Panc1 (cell line): ENCODE measurements around the gene EDNRB.

ENCODE experiments used
- POLR2AphosphoS5 ChIP-seq: IDR thresholded peaks from 2 replicates; pipeline ENCODE4 v1.6.1; 2012; ENCODE audit warnings: mild to moderate bottlenecking, low read depth, low read length, moderate library complexity
- SIN3A ChIP-seq: IDR thresholded peaks from 2 replicates; pipeline ENCODE4 v1.6.1; 2012; ENCODE audit warnings: low read depth, mild to moderate bottlenecking, low read length, moderate library complexity, borderline replicate concordance; ENCODE audit not compliant: insufficient read depth
- TF ChIP-seq, protein P1 (sequence below): fragments of 450-650 bp; IDR thresholded peaks from 2 replicates; pipeline ENCODE4 v1.5.1; 2017; ENCODE audit warnings: mild to moderate bottlenecking
- TF ChIP-seq, protein P2 (sequence below), 2 experiments: IDR thresholded peaks; 2 replicates each; pipeline ENCODE4 v1.6.1; 2011 to 2012; ENCODE audit warnings: low read depth in 2 of 2, control low read depth in 1 of 2, low read length in 1 of 2, mild to moderate bottlenecking in 1 of 2, moderate library complexity in 1 of 2; ENCODE audit not compliant: insufficient read depth in 1 of 2

DNA sequence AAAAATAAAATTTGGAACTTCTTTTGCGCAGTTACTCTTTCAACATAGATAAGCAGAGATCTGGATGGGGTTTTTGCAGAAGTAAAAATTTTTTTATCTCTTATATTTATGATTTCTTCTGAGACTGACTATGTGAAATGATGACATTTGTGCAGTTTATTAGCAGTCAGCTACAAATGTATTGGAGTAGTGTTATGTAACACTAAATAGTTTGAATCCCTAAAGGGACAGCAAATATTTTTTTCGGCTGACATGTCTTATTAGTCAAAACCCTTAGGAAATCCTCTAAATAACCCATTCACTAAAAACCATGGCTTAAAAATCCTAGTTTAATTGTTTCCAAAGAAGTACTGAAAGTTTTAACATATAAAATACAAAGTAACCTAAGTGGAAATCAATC is 48.0 kb upstream of the EDNRB start:
- TF ChIP-seq, protein P1, sequence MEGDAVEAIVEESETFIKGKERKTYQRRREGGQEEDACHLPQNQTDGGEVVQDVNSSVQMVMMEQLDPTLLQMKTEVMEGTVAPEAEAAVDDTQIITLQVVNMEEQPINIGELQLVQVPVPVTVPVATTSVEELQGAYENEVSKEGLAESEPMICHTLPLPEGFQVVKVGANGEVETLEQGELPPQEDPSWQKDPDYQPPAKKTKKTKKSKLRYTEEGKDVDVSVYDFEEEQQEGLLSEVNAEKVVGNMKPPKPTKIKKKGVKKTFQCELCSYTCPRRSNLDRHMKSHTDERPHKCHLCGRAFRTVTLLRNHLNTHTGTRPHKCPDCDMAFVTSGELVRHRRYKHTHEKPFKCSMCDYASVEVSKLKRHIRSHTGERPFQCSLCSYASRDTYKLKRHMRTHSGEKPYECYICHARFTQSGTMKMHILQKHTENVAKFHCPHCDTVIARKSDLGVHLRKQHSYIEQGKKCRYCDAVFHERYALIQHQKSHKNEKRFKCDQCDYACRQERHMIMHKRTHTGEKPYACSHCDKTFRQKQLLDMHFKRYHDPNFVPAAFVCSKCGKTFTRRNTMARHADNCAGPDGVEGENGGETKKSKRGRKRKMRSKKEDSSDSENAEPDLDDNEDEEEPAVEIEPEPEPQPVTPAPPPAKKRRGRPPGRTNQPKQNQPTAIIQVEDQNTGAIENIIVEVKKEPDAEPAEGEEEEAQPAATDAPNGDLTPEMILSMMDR = no peak
- TF ChIP-seq POLR2AphosphoS5 (no peak), SIN3A (no peak)
- TF ChIP-seq, protein P2, sequence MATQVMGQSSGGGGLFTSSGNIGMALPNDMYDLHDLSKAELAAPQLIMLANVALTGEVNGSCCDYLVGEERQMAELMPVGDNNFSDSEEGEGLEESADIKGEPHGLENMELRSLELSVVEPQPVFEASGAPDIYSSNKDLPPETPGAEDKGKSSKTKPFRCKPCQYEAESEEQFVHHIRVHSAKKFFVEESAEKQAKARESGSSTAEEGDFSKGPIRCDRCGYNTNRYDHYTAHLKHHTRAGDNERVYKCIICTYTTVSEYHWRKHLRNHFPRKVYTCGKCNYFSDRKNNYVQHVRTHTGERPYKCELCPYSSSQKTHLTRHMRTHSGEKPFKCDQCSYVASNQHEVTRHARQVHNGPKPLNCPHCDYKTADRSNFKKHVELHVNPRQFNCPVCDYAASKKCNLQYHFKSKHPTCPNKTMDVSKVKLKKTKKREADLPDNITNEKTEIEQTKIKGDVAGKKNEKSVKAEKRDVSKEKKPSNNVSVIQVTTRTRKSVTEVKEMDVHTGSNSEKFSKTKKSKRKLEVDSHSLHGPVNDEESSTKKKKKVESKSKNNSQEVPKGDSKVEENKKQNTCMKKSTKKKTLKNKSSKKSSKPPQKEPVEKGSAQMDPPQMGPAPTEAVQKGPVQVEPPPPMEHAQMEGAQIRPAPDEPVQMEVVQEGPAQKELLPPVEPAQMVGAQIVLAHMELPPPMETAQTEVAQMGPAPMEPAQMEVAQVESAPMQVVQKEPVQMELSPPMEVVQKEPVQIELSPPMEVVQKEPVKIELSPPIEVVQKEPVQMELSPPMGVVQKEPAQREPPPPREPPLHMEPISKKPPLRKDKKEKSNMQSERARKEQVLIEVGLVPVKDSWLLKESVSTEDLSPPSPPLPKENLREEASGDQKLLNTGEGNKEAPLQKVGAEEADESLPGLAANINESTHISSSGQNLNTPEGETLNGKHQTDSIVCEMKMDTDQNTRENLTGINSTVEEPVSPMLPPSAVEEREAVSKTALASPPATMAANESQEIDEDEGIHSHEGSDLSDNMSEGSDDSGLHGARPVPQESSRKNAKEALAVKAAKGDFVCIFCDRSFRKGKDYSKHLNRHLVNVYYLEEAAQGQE (IDR thresholded peaks at IDR 0.05; ENCODE audit: insufficient read depth in 1 of 2, low read depth in 2 of 2, low read length in 1 of 2) = no peak
